Fibroblast of skin of right biceps (primary cell): ENCODE results near the gene FOXN1.
"Not testable (repeated sequence)": the region's sequence is repeated elsewhere in the genome, so short reads cannot be mapped to it uniquely, and the experiment has no call there.

Experiments used
- DNase-seq: peaks from one replicate; pipeline ENCODE4 v3.0.0-alpha.2; 2013

Gene FOXN1

GRCh38 chr17:28501421-28502284, 4.5 kb upstream of the FOXN1 start:
- DNase-seq, result no peak

- no peak for DNase-seq
These were observed 2.7 kb upstream of the FOXN1 start for GRCh38 chr17:28503420-28503819.

- DNase-seq, result no peak
These were observed 777 bp downstream of the FOXN1 start for GRCh38 chr17:28506763-28507487.

- no peak for DNase-seq
These were observed 1.5 kb downstream of the FOXN1 start for GRCh38 chr17:28507567-28508203.

- DNase-seq, result no peak
These were observed 2.1 kb downstream of the FOXN1 start for GRCh38 chr17:28508211-28508724.

GRCh38 chr17:28509789-28510188, 3.6 kb downstream of the FOXN1 start:
- no peak for DNase-seq

GRCh38 chr17:28511858-28512461, 5.8 kb downstream of the FOXN1 start:
- DNase-seq, result no peak

GRCh38 chr17:28513476-28513875, 7.3 kb downstream of the FOXN1 start:
- no peak for DNase-seq

- DNase-seq, result no peak
These were observed 8.4 kb downstream of the FOXN1 start for GRCh38 chr17:28514561-28515002.

GRCh38 chr17:28515518-28515917, 9.4 kb downstream of the FOXN1 start:
- DNase-seq, result no peak

GRCh38 chr17:28518132-28518531, 12.0 kb downstream of the FOXN1 start:
- DNase-seq, result no peak

GRCh38 chr17:28518578-28518977, 12.4 kb downstream of the FOXN1 start:
- no peak for DNase-seq

- DNase-seq, result no peak
These were observed 13.1 kb downstream of the FOXN1 start for GRCh38 chr17:28519236-28519635.

- DNase-seq, result no peak
These were observed 14.5 kb downstream of the FOXN1 start for GRCh38 chr17:28520687-28521086.

- DNase-seq, result no peak
These were observed 15.3 kb downstream of the FOXN1 start for GRCh38 chr17:28521311-28522085.

GRCh38 chr17:28522281-28522680, 16.1 kb downstream of the FOXN1 start:
- not testable (repeated sequence) for DNase-seq

GRCh38 chr17:28523186-28523585, 17.0 kb downstream of the FOXN1 start:
- DNase-seq, result no peak

GRCh38 chr17:28523876-28524275, 17.7 kb downstream of the FOXN1 start:
- no peak for DNase-seq

- peak; percentile 47 for DNase-seq
These were observed 18.6 kb downstream of the FOXN1 start for GRCh38 chr17:28524476-28525424.

GRCh38 chr17:28526381-28526780, 20.2 kb downstream of the FOXN1 start:
- no peak for DNase-seq

GRCh38 chr17:28527181-28527681, 21.1 kb downstream of the FOXN1 start:
- DNase-seq, result no peak
